RWPE2 (cell line): ENCODE results near the gene SOAT2.

ENCODE experiments used
- ATAC-seq: fragments of 200-7000 bp; cut with Tn5 transposase; 3 replicates; pipeline ENCODE4 v1.9.1; 2021; ENCODE audit warnings: low read depth
- DNase-seq: peaks from one replicate; pipeline ENCODE4 v3.0.0-alpha.2; 2020; ENCODE audit warnings: low spot score
- H3K27ac ChIP-seq: fragments of 450-650 bp; 2 replicates; pipeline ENCODE4 v1.5.1; 2017; ENCODE audit warnings: mild to moderate bottlenecking; ENCODE audit not compliant: poor library complexity, severe bottlenecking
- H3K27me3 ChIP-seq: fragments of 250-450 bp; sonication (Bioruptor Pico); 2 replicates; pipeline ENCODE4 v1.5.1; 2021; ENCODE audit warnings: mild to moderate bottlenecking, moderate library complexity; ENCODE audit not compliant: insufficient read depth, poor library complexity, severe bottlenecking
- H3K36me3 ChIP-seq: fragments of 250-450 bp; sonication (Bioruptor Pico); 2 replicates; pipeline ENCODE4 v1.5.1; 2020; ENCODE audit warnings: low read depth, mild to moderate bottlenecking, moderate library complexity
- H3K4me1 ChIP-seq: fragments of 250-450 bp; sonication (Bioruptor Pico); 2 replicates; pipeline ENCODE4 v1.5.1; 2021; ENCODE audit warnings: mild to moderate bottlenecking, moderate library complexity; ENCODE audit not compliant: insufficient read depth, poor library complexity, severe bottlenecking
- H3K4me3 ChIP-seq: fragments of 250-450 bp; sonication (Bioruptor Pico); 2 replicates; pipeline ENCODE4 v1.5.1; 2021; ENCODE audit warnings: mild to moderate bottlenecking, moderate library complexity; ENCODE audit not compliant: severe bottlenecking
- H3K9me3 ChIP-seq: fragments of 250-450 bp; sonication (Bioruptor Pico); 2 replicates; pipeline ENCODE4 v1.5.1; 2021; ENCODE audit warnings: mild to moderate bottlenecking, moderate library complexity; ENCODE audit not compliant: severe bottlenecking
- CTCF ChIP-seq: fragments of 450-650 bp; IDR thresholded peaks from one replicate; pipeline ENCODE4 v1.5.1; 2017; ENCODE audit warnings: mild to moderate bottlenecking, moderate library complexity; ENCODE audit not compliant: poor library complexity, severe bottlenecking

SOAT2 gene

GRCh38 chr12:53170215-53170614, 66.9 kb downstream of the SOAT2 start:
- Histone ChIP-seq H3K4me1 (no peaks in the 10 kb centered on the region), H3K4me3 (no peak overlapping the region), H3K36me3 (no peaks in the 10 kb centered on the region), H3K9me3 (no peaks in the 10 kb centered on the region), H3K27ac (no peak overlapping the region), H3K27me3 (no peaks in the 10 kb centered on the region)
- DNase-seq (no peak), ATAC-seq (no peak)
- TF ChIP-seq CTCF, result no peak

- DNase-seq (no peak), ATAC-seq (no peak)
- no peaks in the 10 kb centered on the region for H3K27me3 ChIP-seq
Observed at GRCh38 chr12:53170876-53171724, 67.8 kb downstream of the SOAT2 start.

GRCh38 chr12:53171725-53172329, 68.5 kb downstream of the SOAT2 start:
- no peaks in the 10 kb centered on the region for H3K36me3 ChIP-seq
- no peaks in the 10 kb centered on the region for H3K9me3 ChIP-seq
- DNase-seq (no peak), ATAC-seq (no peak)
- H3K4me1 ChIP-seq, result no peaks in the 10 kb centered on the region
- no peak overlapping the region for H3K27ac ChIP-seq
- TF ChIP-seq CTCF, result no peak
- H3K4me3 ChIP-seq, result no peak overlapping the region
- H3K27me3 ChIP-seq, result no peaks in the 10 kb centered on the region

More at GRCh38 chr12:53170876-53171724, 67.8 kb downstream of the SOAT2 start:
- no peak for TF ChIP-seq CTCF
- H3K27ac ChIP-seq, result no peak overlapping the region
- no peaks in the 10 kb centered on the region for H3K9me3 ChIP-seq
- H3K4me1 ChIP-seq, result no peaks in the 10 kb centered on the region
- H3K4me3 ChIP-seq, result no peak overlapping the region
- no peaks in the 10 kb centered on the region for H3K36me3 ChIP-seq

- no peak for DNase-seq
- Histone ChIP-seq H3K27me3 (no peaks in the 10 kb centered on the region), H3K27ac (no peak overlapping the region), H3K4me3 (no peak overlapping the region), H3K4me1 (no peaks in the 10 kb centered on the region), H3K9me3 (no peaks in the 10 kb centered on the region), H3K36me3 (no peaks in the 10 kb centered on the region)
- ATAC-seq, result no peak
- no peak for TF ChIP-seq CTCF
Observed at GRCh38 chr12:53172352-53172751, 69.1 kb downstream of the SOAT2 start.
